Left lung (tissue), 10 donors: ENCODE results near the gene MSLN. TPM values are rescaled to one million over a fixed set of nuclear protein-coding genes. Genes with fewer than 3 reads are reported as not detected.
A peak's percentile ranks its signal among the peaks of the same experiment; 100 is the strongest.

Experiments
- ATAC-seq: fragments of 200-7000 bp; cut with Tn5 transposase; one replicate; pipeline ENCODE4 v1.9.1; 2020; ENCODE audit warnings: moderate library complexity
- DNase-seq, 4 donors: peaks; one replicate each; pipeline ENCODE4 v3.0.0-alpha.2; 2013 to 2020
- H3K27ac ChIP-seq, 2 donors: fragments of 200-600 bp; sonication (generic) in 1 of 2; one replicate each; pipeline versions ENCODE4 v1.5.0 to v1.8.0; 2020 to 2021
- H3K27me3 ChIP-seq, 2 donors: fragments of 200-600 bp; sonication (generic) in 1 of 2; one replicate each; pipeline versions ENCODE4 v1.5.0 to v1.8.0; 2020 to 2021
- H3K36me3 ChIP-seq, 2 donors: fragments of 200-600 bp; sonication (generic) in 1 of 2; one replicate each; pipeline versions ENCODE4 v1.5.0 to v1.8.0; 2020 to 2021
- H3K4me1 ChIP-seq, 2 donors: fragments of 200-600 bp; one replicate each; pipeline ENCODE4 v1.8.0; 2021
- H3K4me3 ChIP-seq, 2 donors: fragments of 200-600 bp; sonication (generic) in 1 of 2; one replicate each; pipeline versions ENCODE4 v1.5.0 to v1.8.0; 2020 to 2021; ENCODE audit warnings: mild to moderate bottlenecking in 1 of 2
- H3K9me3 ChIP-seq, 2 donors: fragments of 200-600 bp; sonication (generic) in 1 of 2; one replicate each; pipeline versions ENCODE4 v1.5.0 to v1.8.0; 2020 to 2021
- intact Hi-C, 2 donors: fragments of 100-400 bp; cut with DNase I; formaldehyde crosslinking; loops; one replicate each; pipeline versions ENCODE4 v1.11.2 to v1.14.2; 2022
- polyA plus RNA-seq, 6 donors: library from polyadenylated mRNA; unstranded; fragments of 120-200 nt; gene quantifications; one replicate each; pipeline ENCODE4 v1.2.1, GENCODE V29; 2013; ENCODE audit not compliant: insufficient read length in 6 of 6
- total RNA-seq, 2 donors: library from RNA; stranded (reverse); fragmentation: NEBNext Ultra II Directional; extraction: Animal tissue kit (Norgen Biotek cat#: 25700); gene quantifications; one replicate each; pipeline ENCODE4 v1.2.1, GENCODE V29; 2021
- TF ChIP-seq, protein P1 (sequence below), 2 donors: fragments of 200-600 bp; sonication (generic) in 1 of 2; IDR thresholded peaks; one replicate each; pipeline versions ENCODE4 v1.5.0 to v1.8.0; 2021; ENCODE audit warnings: antibody characterized with exemption in 2 of 2
- donor health status: DM: no; HTN: yes; CAD: no.
- donor health status: DM: no; HTN: no; CAD: no.

Gene MSLN
- total and polyA plus RNA-seq, 8 donors = 14.5 to 464 (median 20.8) TPM

DNA sequence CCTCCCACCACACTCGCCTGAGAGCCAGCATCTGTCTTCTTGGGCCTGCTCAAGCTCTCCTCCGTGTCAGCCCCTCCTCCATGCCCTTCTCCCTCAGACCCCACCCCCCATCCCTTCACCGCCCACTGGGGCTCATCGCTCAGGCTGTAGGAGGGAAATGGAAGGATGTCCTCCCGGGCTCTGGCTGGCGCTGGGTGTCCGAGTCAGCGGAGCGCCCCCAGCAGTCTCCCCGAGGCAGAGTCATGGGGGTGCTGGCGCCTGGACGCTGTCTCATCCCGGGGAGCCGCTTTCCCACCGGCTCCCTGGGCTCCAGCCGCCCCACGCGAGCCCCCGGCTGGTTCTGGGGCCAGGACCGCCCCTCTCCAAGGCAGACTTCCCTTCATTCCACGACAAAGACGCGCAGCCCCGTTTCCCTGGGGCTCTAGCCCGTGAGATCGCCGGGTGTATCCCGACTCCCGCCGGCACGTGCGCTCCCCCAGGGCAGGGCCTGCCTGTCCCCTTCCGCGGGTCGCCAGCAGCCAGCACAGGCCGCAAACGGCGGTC is 40.0 kb upstream of the MSLN start:
- peaks cover 14 to 41% of the 10 kb centered on the region in 2 donors for H3K4me1 ChIP-seq
- peak overlapping the region; percentile 86 to 87 for H3K27ac ChIP-seq
- H3K4me3 ChIP-seq = peak overlapping the region; percentile 77 to 80
- intact Hi-C loops = no loop called here
- H3K36me3 ChIP-seq = peaks cover 0 to 4% of the 10 kb centered on the region in 2 donors
- no peaks in the 10 kb centered on the region for H3K9me3 ChIP-seq
- peak; percentile 37 for ATAC-seq
- H3K27me3 ChIP-seq = peaks cover 0 to 42% of the 10 kb centered on the region in 2 donors
- DNase-seq = peak in 2 of 4 donors; percentile 50 to 72
- TF ChIP-seq, protein P1, sequence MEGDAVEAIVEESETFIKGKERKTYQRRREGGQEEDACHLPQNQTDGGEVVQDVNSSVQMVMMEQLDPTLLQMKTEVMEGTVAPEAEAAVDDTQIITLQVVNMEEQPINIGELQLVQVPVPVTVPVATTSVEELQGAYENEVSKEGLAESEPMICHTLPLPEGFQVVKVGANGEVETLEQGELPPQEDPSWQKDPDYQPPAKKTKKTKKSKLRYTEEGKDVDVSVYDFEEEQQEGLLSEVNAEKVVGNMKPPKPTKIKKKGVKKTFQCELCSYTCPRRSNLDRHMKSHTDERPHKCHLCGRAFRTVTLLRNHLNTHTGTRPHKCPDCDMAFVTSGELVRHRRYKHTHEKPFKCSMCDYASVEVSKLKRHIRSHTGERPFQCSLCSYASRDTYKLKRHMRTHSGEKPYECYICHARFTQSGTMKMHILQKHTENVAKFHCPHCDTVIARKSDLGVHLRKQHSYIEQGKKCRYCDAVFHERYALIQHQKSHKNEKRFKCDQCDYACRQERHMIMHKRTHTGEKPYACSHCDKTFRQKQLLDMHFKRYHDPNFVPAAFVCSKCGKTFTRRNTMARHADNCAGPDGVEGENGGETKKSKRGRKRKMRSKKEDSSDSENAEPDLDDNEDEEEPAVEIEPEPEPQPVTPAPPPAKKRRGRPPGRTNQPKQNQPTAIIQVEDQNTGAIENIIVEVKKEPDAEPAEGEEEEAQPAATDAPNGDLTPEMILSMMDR (IDR thresholded peaks at IDR 0.05) = no peak

DNA sequence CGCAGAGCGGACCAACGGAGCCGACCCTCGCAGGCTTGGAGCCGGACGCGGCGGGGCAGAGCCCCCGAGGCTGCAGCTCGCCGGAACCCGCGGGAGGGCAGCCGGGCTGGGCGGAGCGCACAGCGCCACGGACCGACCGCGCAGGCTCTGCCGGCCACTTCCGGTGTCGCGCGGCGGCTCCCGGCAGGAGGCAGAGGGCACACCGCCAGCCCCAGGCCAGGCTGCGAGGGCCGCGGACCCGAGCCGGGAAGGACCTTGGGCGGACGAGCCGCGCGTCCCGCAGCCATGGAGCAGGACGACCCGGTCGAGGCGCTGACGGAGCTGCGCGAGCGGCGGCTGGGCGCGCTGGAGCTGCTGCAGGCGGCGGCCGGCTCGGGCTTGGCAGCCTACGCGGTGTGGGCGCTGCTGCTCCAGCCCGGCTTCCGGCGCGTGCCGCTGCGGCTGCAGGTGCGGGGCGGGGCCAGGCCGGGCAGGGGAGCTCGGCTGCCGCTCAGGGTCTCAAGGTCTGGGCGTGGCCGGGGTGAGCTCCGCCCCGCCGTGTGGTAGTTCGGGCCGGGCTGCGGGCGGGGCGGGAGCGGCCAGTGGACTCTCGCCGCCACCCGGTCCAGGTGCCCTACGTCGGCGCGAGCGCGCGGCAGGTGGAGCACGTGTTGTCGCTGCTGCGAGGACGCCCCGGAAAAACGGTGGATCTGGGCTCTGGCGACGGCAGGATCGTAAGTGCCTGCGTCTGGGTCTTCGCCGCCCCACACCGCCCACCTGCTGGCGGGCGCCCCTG is 39.4 kb upstream of the MSLN start, which contains the start of gene ANTKMT:
Gene ANTKMT, plus strand, starts transcription at position 157 of the 775 bp plus-strand sequence. Its CDS starts 129 bp downstream, at position 286.
- intact Hi-C loops = no loop called here
- H3K4me1 ChIP-seq = peaks cover 11 to 36% of the 10 kb centered on the region in 2 donors
- TF ChIP-seq, protein P1 (IDR thresholded peaks at IDR 0.05) = no peak

DNA sequence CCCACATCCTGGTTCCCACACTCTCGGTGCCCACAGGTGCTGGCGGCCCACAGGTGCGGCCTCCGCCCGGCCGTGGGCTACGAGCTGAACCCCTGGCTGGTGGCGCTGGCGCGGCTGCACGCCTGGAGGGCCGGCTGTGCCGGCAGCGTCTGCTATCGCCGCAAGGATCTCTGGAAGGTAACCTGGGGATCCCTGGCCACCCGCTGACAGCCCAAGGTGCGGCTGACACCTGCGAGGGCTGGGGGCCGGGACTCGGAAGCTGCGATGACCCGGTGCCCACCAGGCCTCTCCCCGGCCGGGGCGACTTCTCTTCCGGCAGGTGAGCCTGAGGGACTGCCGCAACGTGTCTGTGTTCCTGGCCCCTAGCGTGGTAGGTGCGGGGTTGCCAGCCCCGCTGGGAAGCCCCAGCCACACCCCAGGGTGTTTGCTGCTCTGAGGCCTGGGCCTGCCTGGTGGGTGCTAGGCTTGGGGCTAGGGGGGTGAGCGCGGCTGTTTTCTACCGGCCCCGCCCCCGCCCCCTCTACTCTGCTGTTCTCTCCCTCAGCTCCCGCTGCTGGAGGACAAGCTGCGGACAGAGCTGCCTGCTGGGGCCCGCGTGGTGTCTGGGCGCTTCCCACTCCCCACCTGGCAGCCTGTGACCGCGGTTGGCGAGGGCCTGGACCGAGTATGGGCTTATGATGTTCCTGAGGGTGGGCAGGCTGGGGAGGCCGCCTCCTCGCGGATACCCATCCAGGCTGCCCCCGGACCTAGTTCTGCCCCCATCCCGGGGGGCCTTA is 38.6 kb upstream of the MSLN start:
- Histone ChIP-seq H3K9me3 (no peaks in the 10 kb centered on the region), H3K27me3 (peaks cover 0 to 42% of the 10 kb centered on the region in 2 donors), H3K27ac (peak overlapping the region in 1 of 2 donors; percentile 86), H3K4me1 (peaks cover 9 to 37% of the 10 kb centered on the region in 2 donors), H3K36me3 (peaks cover 0 to 4% of the 10 kb centered on the region in 2 donors), H3K4me3 (peak overlapping the region; percentile 77 to 80)
- DNase-seq (no peak), ATAC-seq (no peak)
- TF ChIP-seq, protein P1 (IDR thresholded peaks at IDR 0.05) = no peak
- intact Hi-C loops = no loop called here

More for the DNA sequence above, 39.4 kb upstream of the MSLN start, which contains the start of gene ANTKMT:
- peak; percentile 85 for ATAC-seq
- Histone ChIP-seq H3K4me3 (peak within 1 kb of the TSS; percentile 77 to 80), H3K27ac (peak within 1 kb of the TSS; percentile 86 to 87), H3K9me3 (no peaks in the 10 kb centered on the region), H3K36me3 (peaks cover 0 to 4% of the 10 kb centered on the region in 2 donors), H3K27me3 (peaks cover 0 to 42% of the 10 kb centered on the region in 2 donors)
- peak; percentile 77 to 95 (median 82) for DNase-seq

DNA sequence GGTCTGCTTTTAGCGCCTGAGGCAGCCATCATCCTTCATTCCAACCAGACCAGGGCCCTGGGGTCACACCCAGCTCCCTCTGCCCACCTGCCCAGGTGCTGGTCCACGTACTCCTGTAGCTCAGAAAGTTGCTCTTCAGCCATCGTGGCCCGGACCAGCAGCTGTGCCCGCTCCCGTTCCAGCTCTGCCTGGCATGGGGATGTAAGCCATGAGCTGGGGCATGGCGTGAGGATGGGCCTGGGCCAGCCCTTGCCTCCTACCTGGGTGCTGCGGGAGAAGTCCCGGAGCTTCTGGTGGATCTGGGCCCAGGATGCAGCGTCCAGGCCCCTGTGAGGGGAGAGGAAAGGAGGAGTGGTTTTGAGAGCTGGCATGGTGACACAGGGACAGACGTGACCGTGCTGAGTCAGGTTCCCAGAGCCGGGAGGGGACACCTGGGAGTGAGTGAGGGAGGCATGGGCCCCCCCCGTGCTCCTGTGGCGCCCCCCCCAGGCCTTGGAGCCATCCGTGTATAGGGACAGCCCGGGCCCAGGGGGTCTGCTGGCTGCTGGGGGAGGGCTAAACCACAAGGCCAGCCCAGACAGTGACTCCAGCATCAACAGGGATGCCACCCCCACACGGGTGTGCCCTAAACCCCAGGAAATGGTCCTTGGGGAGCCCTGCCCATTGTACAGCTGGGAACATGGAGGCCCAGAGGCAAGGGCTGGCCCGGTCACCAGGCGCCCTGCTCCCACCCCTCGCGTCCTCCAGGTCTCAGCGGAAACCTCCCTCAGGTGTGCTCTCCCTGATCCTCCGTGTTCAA is 37.5 kb upstream of the MSLN start:
- intact Hi-C loops = no loop called here
- H3K27ac ChIP-seq = no peak overlapping the region
- H3K4me3 ChIP-seq = no peak overlapping the region
- H3K9me3 ChIP-seq = no peaks in the 10 kb centered on the region
- no peak for DNase-seq
- H3K27me3 ChIP-seq = peaks cover 0 to 42% of the 10 kb centered on the region in 2 donors
- ATAC-seq = no peak
- TF ChIP-seq, protein P1 (IDR thresholded peaks at IDR 0.05) = no peak
- peaks cover 18 to 48% of the 10 kb centered on the region in 2 donors for H3K4me1 ChIP-seq
- peaks cover 0 to 4% of the 10 kb centered on the region in 2 donors for H3K36me3 ChIP-seq
